ENCODE results near the gene AGAP3.

The AGAP3 gene

GRCh38 chr7:151192002-151192539 lies 105.8 kb downstream of the AGAP3 start:
- no peak overlapping the region for H3K4me3 ChIP-seq (ENCODE audit: low read depth, low read length)
- no peak for TF ChIP-seq CTCF (conservative IDR thresholded peaks at IDR 0.05; ENCODE audit: low read depth, low read length)
- DNase-seq (ENCODE audit: low read depth): no peak

GRCh38 chr7:151193203-151193978 lies 107.1 kb downstream of the AGAP3 start:
- no peak for DNase-seq (ENCODE audit: low read depth)
- TF ChIP-seq CTCF (conservative IDR thresholded peaks at IDR 0.05; ENCODE audit: low read depth, low read length): no peak
- H3K4me3 ChIP-seq (ENCODE audit: low read depth, low read length): no peak overlapping the region

Measured in choroid plexus epithelial cell (primary cell).